Activated naive CD4-positive, alpha-beta T cell treated with anti-CD3 and anti-CD28 coated beads, Interleukin-2, amount 50 U/mL, for 16 hours (primary cell): ENCODE data around the gene NPR3.

Source experiments
- DNase-seq: peaks from one replicate; pipeline ENCODE4 v3.0.0-alpha.2; 2020

NPR3 gene

GRCh38 chr5:32712481-32713360 is 1.6 kb downstream of the NPR3 start:
- DNase-seq = no peak

GRCh38 chr5:32713361-32713769 is 2.2 kb downstream of the NPR3 start:
- DNase-seq = no peak

GRCh38 chr5:32713770-32714381 is 2.8 kb downstream of the NPR3 start:
- no peak for DNase-seq

- no peak for DNase-seq
These were observed 3.7 kb downstream of the NPR3 start for GRCh38 chr5:32714836-32715235.

- DNase-seq = no peak
These were observed 9.2 kb downstream of the NPR3 start for GRCh38 chr5:32720300-32720699.

GRCh38 chr5:32721626-32722025 is 10.5 kb downstream of the NPR3 start:
- no peak for DNase-seq

GRCh38 chr5:32722957-32723356 is 11.8 kb downstream of the NPR3 start:
- no peak for DNase-seq

GRCh38 chr5:32724526-32724925 is 13.4 kb downstream of the NPR3 start:
- DNase-seq = no peak

- DNase-seq = no peak
These were observed 15.0 kb downstream of the NPR3 start for GRCh38 chr5:32726086-32726557.

- DNase-seq = no peak
These were observed 18.5 kb downstream of the NPR3 start for GRCh38 chr5:32729651-32730050.

GRCh38 chr5:32733590-32734340 is 22.6 kb downstream of the NPR3 start:
- no peak for DNase-seq

GRCh38 chr5:32734827-32735378 is 23.8 kb downstream of the NPR3 start:
- no peak for DNase-seq

GRCh38 chr5:32735512-32735911 is 24.4 kb downstream of the NPR3 start:
- no peak for DNase-seq

GRCh38 chr5:32736842-32737241 is 25.7 kb downstream of the NPR3 start:
- no peak for DNase-seq

- no peak for DNase-seq
These were observed 29.5 kb downstream of the NPR3 start for GRCh38 chr5:32740651-32741050.

- no peak for DNase-seq
These were observed 34.2 kb downstream of the NPR3 start for GRCh38 chr5:32745317-32745716.

GRCh38 chr5:32752411-32752810 is 41.3 kb downstream of the NPR3 start:
- no peak for DNase-seq

- DNase-seq = no peak
These were observed 41.9 kb downstream of the NPR3 start for GRCh38 chr5:32753051-32753450.

GRCh38 chr5:32753765-32754164 is 42.6 kb downstream of the NPR3 start:
- no peak for DNase-seq

- DNase-seq = no peak
These were observed 43.2 kb downstream of the NPR3 start for GRCh38 chr5:32754284-32754683.

- no peak for DNase-seq
These were observed 49.0 kb downstream of the NPR3 start for GRCh38 chr5:32760091-32760509.

- DNase-seq = no peak
These were observed 54.1 kb downstream of the NPR3 start for GRCh38 chr5:32765266-32765665.

GRCh38 chr5:32767948-32768467 is 56.9 kb downstream of the NPR3 start:
- DNase-seq = no peak
